OCI-LY7 (cell line): Measurements from ENCODE around the gene POLR2J2. TPM values are rescaled to one million over a fixed set of nuclear protein-coding genes. Genes with fewer than 3 reads are reported as not detected.
A peak's percentile ranks its signal among the peaks of the same experiment; 100 is the strongest.
"Not testable (repeated sequence)": the region's sequence is repeated elsewhere in the genome, so short reads cannot be mapped to it uniquely, and the experiment has no call there.

Source experiments
- BruUV-seq: library from RNA; stranded (reverse); fragments of 400-500 nt; replicated peaks from 2 replicates; lab custom pipeline; 2021; lab: Mats Ljungman, UMichigan
- CTCF ChIA-PET: fragments of 300-600 bp; sonication (Branson Sonifier 250); formaldehyde crosslinking; loops from one replicate; lab custom pipeline; 2022; ENCODE audit warnings: antibody characterized with exemption; ENCODE audit not compliant: unreplicated experiment; lab: Charles Lee
- POLR2A ChIA-PET: fragments of 300-600 bp; sonication (Branson Sonifier 250); formaldehyde crosslinking; loops from one replicate; lab custom pipeline; 2022; ENCODE audit warnings: antibody characterized with exemption; lab: Charles Lee
- DNase-seq: peaks from one replicate; pipeline ENCODE4 v3.0.0-alpha.2; 2015; ENCODE audit warnings: low spot score
- H2AFZ ChIP-seq: fragments of 200-600 bp; sonication (generic), shearing (Covaris generic); 2 replicates; pipeline ENCODE4 v1.6.1; 2014; ENCODE audit warnings: mild to moderate bottlenecking, antibody characterized with exemption, low read length, moderate library complexity
- H3K27ac ChIP-seq: fragments of 200-600 bp; sonication (generic); 2 replicates; pipeline ENCODE4 v1.5.1; 2014; ENCODE audit warnings: mixed run types, low read depth, mild to moderate bottlenecking, moderate library complexity, low read length, inconsistent platforms; ENCODE audit not compliant: poor library complexity, severe bottlenecking
- H3K36me3 ChIP-seq: fragments of 200-600 bp; sonication (generic); 2 replicates; pipeline ENCODE4 v1.6.1; 2014; ENCODE audit warnings: mild to moderate bottlenecking, antibody characterized with exemption, low read length, moderate library complexity, mixed read lengths; ENCODE audit not compliant: insufficient read depth
- H3K4me1 ChIP-seq: fragments of 200-600 bp; sonication (generic); 2 replicates; pipeline ENCODE4 v1.5.1; 2014; ENCODE audit warnings: mild to moderate bottlenecking, low read length; ENCODE audit not compliant: insufficient read depth, poor library complexity, severe bottlenecking
- H3K4me2 ChIP-seq: fragments of 200-600 bp; sonication (generic); 2 replicates; pipeline ENCODE4 v1.6.1; 2014; ENCODE audit warnings: mild to moderate bottlenecking, low read length
- H3K4me3 ChIP-seq: fragments of 200-600 bp; sonication (generic); 2 replicates; pipeline ENCODE4 v1.5.1; 2014; ENCODE audit warnings: mild to moderate bottlenecking, low read depth, low read length; ENCODE audit not compliant: poor library complexity, severe bottlenecking
- H3K79me2 ChIP-seq: fragments of 200-600 bp; sonication (generic); 2 replicates; pipeline ENCODE4 v1.6.1; 2016; ENCODE audit warnings: low read depth, mild to moderate bottlenecking, low read length, moderate library complexity, mixed read lengths; ENCODE audit not compliant: insufficient read depth
- H3K9me2 ChIP-seq: fragments of 200-600 bp; sonication (generic); 2 replicates; pipeline ENCODE4 v1.6.1; 2016; ENCODE audit warnings: mild to moderate bottlenecking, low read length, mixed read lengths; ENCODE audit not compliant: insufficient read depth
- H3K9me3 ChIP-seq: fragments of 200-600 bp; sonication (generic); 2 replicates; pipeline ENCODE4 v1.6.1; 2014; ENCODE audit warnings: mild to moderate bottlenecking, mixed run types, low read length, mixed read lengths
- H4K20me1 ChIP-seq: fragments of 200-600 bp; sonication (generic); 2 replicates; pipeline ENCODE4 v1.6.1; 2014; ENCODE audit warnings: mild to moderate bottlenecking, antibody characterized with exemption, low read length, moderate library complexity, mixed read lengths; ENCODE audit not compliant: insufficient read depth
- intact Hi-C: fragments of 100-400 bp; cut with micrococcal nuclease; formaldehyde crosslinking; loops from one replicate; pipeline ENCODE4 v1.10.0; 2022; ENCODE audit not compliant: unreplicated experiment
- small RNA-seq: library from RNA; depleted of rRNA; stranded (forward); fragments of <200 nt; gene quantifications from one replicate; pipeline ENCODE3, GENCODE V24; 2014
- total RNA-seq, 2 experiments: library from RNA; depleted of rRNA in 1 of 2; stranded (reverse); fragments of >200 nt in 1 of 2; shearing (Covaris generic) in 1 of 2; gene quantifications; 2 replicates each; pipeline ENCODE4 v1.2.3, GENCODE V29; 2014 to 2022

Gene POLR2J2
- total RNA-seq, 2 experiments from 2014 or later: 5.4 to 16.2 TPM

DNA sequence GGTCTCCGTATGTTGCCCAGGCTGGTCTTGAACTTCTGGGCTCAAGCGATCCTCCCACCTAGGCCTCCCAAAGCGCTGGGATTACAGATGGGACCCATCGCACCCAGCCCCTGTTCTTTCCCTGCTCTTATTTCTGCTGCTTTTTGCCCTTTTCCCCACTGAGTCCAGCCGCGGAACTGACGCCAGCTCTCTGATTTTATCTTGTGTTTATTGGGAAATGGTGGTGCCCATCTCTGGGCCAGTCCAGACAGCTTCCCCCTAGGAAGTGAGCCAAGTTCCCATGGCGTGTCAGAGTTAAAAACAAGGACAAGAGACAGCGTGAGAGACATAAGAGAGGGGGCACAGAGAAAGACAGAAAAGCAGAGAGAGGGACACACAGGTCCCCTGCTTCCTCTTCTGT lies 40.8 kb downstream of the POLR2J2 start:
- BruUV-seq, CTCF ChIA-PET, H3K79me2 ChIP-seq, H3K9me3 ChIP-seq, H2AFZ ChIP-seq, H3K4me1 ChIP-seq, H4K20me1 ChIP-seq, H3K4me3 ChIP-seq, intact Hi-C loops, POLR2A ChIA-PET, H3K27ac ChIP-seq, H3K4me2 ChIP-seq, H3K9me2 ChIP-seq, H3K36me3 ChIP-seq, DNase-seq: not testable (repeated sequence)

DNA sequence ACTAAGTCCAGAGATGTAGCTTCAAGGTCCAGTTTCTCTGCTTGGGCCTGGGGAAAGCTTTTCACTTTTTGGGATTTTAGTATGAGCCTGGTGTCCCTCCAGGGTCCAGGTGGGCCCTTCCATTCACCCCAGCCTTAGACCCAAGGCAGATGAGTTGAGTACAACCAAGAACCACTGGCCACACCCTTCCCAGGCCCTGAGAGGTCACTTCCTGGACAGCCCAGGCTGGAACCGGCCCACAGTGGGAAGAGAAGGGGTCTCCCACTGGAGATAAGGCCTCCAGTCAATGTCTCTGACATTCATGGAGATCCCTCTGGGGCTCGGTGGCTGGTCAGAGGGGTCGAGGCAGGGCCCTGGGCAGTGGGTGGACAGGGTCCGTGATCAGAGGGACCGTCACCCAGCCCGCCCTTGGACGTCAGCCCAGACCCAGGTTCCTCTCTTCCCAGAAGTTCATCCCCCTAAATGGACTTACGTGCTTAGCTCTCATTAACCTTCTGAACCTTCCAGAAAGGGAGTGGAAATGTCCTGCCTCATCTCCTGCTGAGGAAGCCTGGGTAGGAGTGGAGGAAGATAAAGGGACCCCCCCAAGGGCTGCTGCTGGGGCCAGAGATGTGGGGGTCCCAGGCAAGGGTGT lies 44.1 kb downstream of the POLR2J2 start:
- POLR2A ChIA-PET, intact Hi-C loops, CTCF ChIA-PET, H3K9me3 ChIP-seq, H2AFZ ChIP-seq, H3K27ac ChIP-seq, H3K9me2 ChIP-seq, H3K4me1 ChIP-seq, H3K4me2 ChIP-seq, H3K36me3 ChIP-seq, H4K20me1 ChIP-seq, DNase-seq, H3K79me2 ChIP-seq, H3K4me3 ChIP-seq: not testable (repeated sequence)
- BruUV-seq: TSS peak; percentile 49

DNA sequence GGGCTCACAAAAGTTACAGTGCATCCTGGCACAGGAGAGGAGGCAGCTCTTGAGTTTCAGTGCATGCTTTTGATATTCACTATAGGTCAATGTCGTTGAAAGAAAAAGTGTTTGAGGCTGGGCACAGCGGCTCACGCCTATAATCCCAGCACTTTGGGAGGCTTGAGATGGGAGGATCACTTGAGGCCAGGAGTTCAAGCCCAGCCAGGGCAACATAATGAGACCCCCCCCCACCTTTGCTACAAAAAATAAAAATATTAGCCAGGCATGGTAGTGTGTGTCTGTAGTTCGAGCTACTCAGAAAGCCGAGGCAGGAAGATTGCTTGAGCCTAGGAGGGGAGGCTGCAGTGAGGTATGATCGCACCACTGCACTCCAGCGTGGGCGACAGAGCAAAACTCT lies 53.3 kb downstream of the POLR2J2 start:
- H3K4me3 ChIP-seq, H2AFZ ChIP-seq, intact Hi-C loops, H3K4me2 ChIP-seq, DNase-seq, H3K27ac ChIP-seq, H3K9me2 ChIP-seq, H4K20me1 ChIP-seq, POLR2A ChIA-PET, BruUV-seq, H3K36me3 ChIP-seq, CTCF ChIA-PET, H3K79me2 ChIP-seq, H3K4me1 ChIP-seq, H3K9me3 ChIP-seq: not testable (repeated sequence)

DNA sequence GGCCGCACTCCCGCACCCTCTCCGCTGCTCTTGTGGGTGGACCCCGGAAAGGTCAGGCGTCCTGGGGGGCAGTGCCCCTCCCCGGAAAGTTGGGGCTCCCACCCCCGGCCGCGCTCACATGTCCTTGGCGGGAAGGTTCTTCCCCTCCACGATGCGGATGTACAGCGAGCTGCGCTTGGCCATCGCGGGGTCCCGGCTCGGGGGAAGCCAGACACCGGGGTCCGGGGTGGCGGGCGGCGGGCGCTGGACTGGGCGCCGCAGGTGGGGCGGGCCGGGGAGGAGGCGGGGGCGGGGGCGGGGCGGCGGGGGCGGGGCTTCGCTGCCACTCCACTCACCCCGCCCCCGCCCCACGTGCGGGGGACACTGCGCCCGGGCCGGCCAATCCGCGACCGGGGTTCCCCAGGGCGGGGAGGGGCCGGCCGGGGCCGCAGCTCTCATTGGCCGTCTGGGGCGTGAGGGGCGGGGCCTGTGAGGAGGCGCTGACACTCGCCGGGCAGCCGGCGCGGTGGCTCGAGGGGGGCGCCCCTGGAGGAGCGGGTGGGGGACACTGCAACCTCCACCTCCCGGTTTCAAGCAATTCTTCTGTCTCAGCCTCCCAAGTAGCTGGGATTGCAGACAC lies 54.8 kb downstream of the POLR2J2 start, which contains the start of gene RASA4:
RASA4 (minus strand) TSS at position 250 of the 619 bp plus-strand sequence; CDS start at position 183, 67 bp downstream.
- H3K79me2 ChIP-seq, H2AFZ ChIP-seq, POLR2A ChIA-PET, intact Hi-C loops, H4K20me1 ChIP-seq, H3K36me3 ChIP-seq, CTCF ChIA-PET, H3K9me2 ChIP-seq, BruUV-seq, H3K4me1 ChIP-seq, H3K27ac ChIP-seq, H3K9me3 ChIP-seq: not testable (repeated sequence)
- DNase-seq: peak; percentile 13
- Histone ChIP-seq H3K4me2 (peak within 1 kb of the TSS; percentile 42; the same call in 1 of the 2 replicates), H3K4me3 (peak within 1 kb of the TSS; percentile 46)

Small RNA genes within 50 kb of the gene (small RNA-seq; reads per million reads assigned to genes)
- not detected for gene AC105052.3
- not detected for gene UPK3BL1

Other genes starting within 250 kb of the POLR2J2 start
- gene ORAI2, start 238.1 kb downstream of the POLR2J2 start, total RNA-seq (2014; rRNA removed; shearing (Covaris generic)): 130 and 149 TPM in 2 replicates
- 230 and 263 TPM in 2 replicates for gene ORAI2, start 238.1 kb downstream of the POLR2J2 start, total RNA-seq (2022)
- 17.5 and 23.6 TPM in 2 replicates for gene ALKBH4, start 206.8 kb downstream of the POLR2J2 start, total RNA-seq (2014; rRNA removed; shearing (Covaris generic))
- 12.1 and 13.3 TPM in 2 replicates for gene ALKBH4, start 206.8 kb downstream of the POLR2J2 start, total RNA-seq (2022)
- 63.1 and 68.2 TPM in 2 replicates for gene LRWD1, start 206.7 kb downstream of the POLR2J2 start, total RNA-seq (2014; rRNA removed; shearing (Covaris generic))
- gene LRWD1, start 206.7 kb downstream of the POLR2J2 start, total RNA-seq (2022): 37.7 and 39.1 TPM in 2 replicates
- gene POLR2J, start 192.7 kb downstream of the POLR2J2 start, total RNA-seq (2014; rRNA removed; shearing (Covaris generic)): 58.1 and 62.4 TPM in 2 replicates
- gene POLR2J, start 192.7 kb downstream of the POLR2J2 start, total RNA-seq (2022): 62.9 and 68.6 TPM in 2 replicates
- gene RASA4B, start 153.9 kb downstream of the POLR2J2 start, total RNA-seq (2014; rRNA removed; shearing (Covaris generic)): 7.2 and 8.2 TPM in 2 replicates
- gene RASA4B, start 153.9 kb downstream of the POLR2J2 start, total RNA-seq (2022): 12.8 and 18.1 TPM in 2 replicates
- 5.4 and 10.2 TPM in 2 replicates for gene UPK3BL2, start 128.0 kb downstream of the POLR2J2 start, total RNA-seq (2014; rRNA removed; shearing (Covaris generic))
- 19.5 and 22.2 TPM in 2 replicates for gene UPK3BL2, start 128.0 kb downstream of the POLR2J2 start, total RNA-seq (2022)
- not detected in 2 replicates for gene SPDYE2, start 120.4 kb downstream of the POLR2J2 start, total RNA-seq (2014; rRNA removed; shearing (Covaris generic))
- gene SPDYE2, start 120.4 kb downstream of the POLR2J2 start, total RNA-seq (2022): not detected in 2 replicates
- gene POLR2J3, start 99.1 kb downstream of the POLR2J2 start, total RNA-seq (2014; rRNA removed; shearing (Covaris generic)): 12.4 and 30.4 TPM in 2 replicates
- gene POLR2J3, start 99.1 kb downstream of the POLR2J2 start, total RNA-seq (2022): 62.8 and 63.7 TPM in 2 replicates
- 20.3 and 25.9 TPM in 2 replicates for gene RASA4, start 54.9 kb downstream of the POLR2J2 start, total RNA-seq (2014; rRNA removed; shearing (Covaris generic))
- 52.4 and 64.6 TPM in 2 replicates for gene RASA4, start 54.9 kb downstream of the POLR2J2 start, total RNA-seq (2022)
- gene UPK3BL1, start 28.9 kb downstream of the POLR2J2 start, total RNA-seq (2014; rRNA removed; shearing (Covaris generic)): 13.3 and 22.6 TPM in 2 replicates
- gene UPK3BL1, start 28.9 kb downstream of the POLR2J2 start, total RNA-seq (2022): 22.5 and 26.6 TPM in 2 replicates
- not detected in 2 replicates for gene SPDYE2B, start 21.3 kb downstream of the POLR2J2 start, total RNA-seq (2014; rRNA removed; shearing (Covaris generic))
- gene SPDYE2B, start 21.3 kb downstream of the POLR2J2 start, total RNA-seq (2022): not detected in 2 replicates
- gene FAM185A, start 77.3 kb upstream of the POLR2J2 start, total RNA-seq (2014; rRNA removed; shearing (Covaris generic)): 7.4 and 10.3 TPM in 2 replicates
- gene FAM185A, start 77.3 kb upstream of the POLR2J2 start, total RNA-seq (2022): 10.4 and 10.6 TPM in 2 replicates
- gene LRRC17, start 241.3 kb upstream of the POLR2J2 start, total RNA-seq (2014; rRNA removed; shearing (Covaris generic)): not detected in 2 replicates
- not detected in 2 replicates for gene LRRC17, start 241.3 kb upstream of the POLR2J2 start, total RNA-seq (2022)